MM.1S (cell line): Measurements from ENCODE around the gene BTBD8.

Experiments
- EZH2 ChIP-seq: fragments of 300-600 bp; sonication (generic); optimal IDR thresholded peaks from 2 replicates; pipeline ENCODE3; 2017; ENCODE audit warnings: low read depth, mild to moderate bottlenecking, antibody characterized with exemption, low read length, mixed read lengths
- EZH2phosphoT487 ChIP-seq: fragments of 300-600 bp; sonication (generic); IDR thresholded peaks from 2 replicates; pipeline ENCODE4 v1.6.1; 2018; ENCODE audit warnings: antibody characterized with exemption, low read length
- TF ChIP-seq, protein P1 (sequence below): fragments of 300-600 bp; sonication (generic); IDR thresholded peaks from 2 replicates; pipeline ENCODE4 v1.5.1; 2016; ENCODE audit warnings: antibody characterized with exemption, low read length, mixed read lengths

GRCh38 chr1:92087542-92087941 is 7.4 kb downstream of the BTBD8 start:
- TF ChIP-seq, protein P1, sequence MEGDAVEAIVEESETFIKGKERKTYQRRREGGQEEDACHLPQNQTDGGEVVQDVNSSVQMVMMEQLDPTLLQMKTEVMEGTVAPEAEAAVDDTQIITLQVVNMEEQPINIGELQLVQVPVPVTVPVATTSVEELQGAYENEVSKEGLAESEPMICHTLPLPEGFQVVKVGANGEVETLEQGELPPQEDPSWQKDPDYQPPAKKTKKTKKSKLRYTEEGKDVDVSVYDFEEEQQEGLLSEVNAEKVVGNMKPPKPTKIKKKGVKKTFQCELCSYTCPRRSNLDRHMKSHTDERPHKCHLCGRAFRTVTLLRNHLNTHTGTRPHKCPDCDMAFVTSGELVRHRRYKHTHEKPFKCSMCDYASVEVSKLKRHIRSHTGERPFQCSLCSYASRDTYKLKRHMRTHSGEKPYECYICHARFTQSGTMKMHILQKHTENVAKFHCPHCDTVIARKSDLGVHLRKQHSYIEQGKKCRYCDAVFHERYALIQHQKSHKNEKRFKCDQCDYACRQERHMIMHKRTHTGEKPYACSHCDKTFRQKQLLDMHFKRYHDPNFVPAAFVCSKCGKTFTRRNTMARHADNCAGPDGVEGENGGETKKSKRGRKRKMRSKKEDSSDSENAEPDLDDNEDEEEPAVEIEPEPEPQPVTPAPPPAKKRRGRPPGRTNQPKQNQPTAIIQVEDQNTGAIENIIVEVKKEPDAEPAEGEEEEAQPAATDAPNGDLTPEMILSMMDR = no peak
- TF ChIP-seq EZH2 (no peak), EZH2phosphoT487 (no peak)
